OCI-LY3 (cell line): ENCODE results near the gene RNF121.

Experiments used
- H2AFZ ChIP-seq: fragments of 200-600, 300-600 bp; shearing (Covaris generic); 2 replicates; pipeline ENCODE4 v1.6.0; 2014; ENCODE audit warnings: antibody characterized with exemption, low read depth, low read length
- H3K27ac ChIP-seq: fragments of 200-600, 300-600 bp; sonication (generic); 2 replicates; pipeline ENCODE4 v1.5.1; 2014; ENCODE audit warnings: mild to moderate bottlenecking, low read length, moderate library complexity, mixed read lengths
- H3K27me3 ChIP-seq: fragments of 200-600, 300-600 bp; sonication (generic); 2 replicates; pipeline ENCODE4 v1.6.1; 2014; ENCODE audit warnings: low read depth, low read length, mixed read lengths
- H3K36me3 ChIP-seq: fragments of 200-600, 300-600 bp; sonication (generic); replicated peaks from 2 replicates; pipeline ENCODE3; 2014; ENCODE audit warnings: low read depth, low read length, mixed read lengths
- H3K4me1 ChIP-seq: fragments of 300-600, 200-600 bp; sonication (generic); 2 replicates; pipeline ENCODE4 v1.6.1; 2014; ENCODE audit warnings: low read length, mixed read lengths
- H3K4me2 ChIP-seq: fragments of 200-600, 300-600 bp; sonication (generic); 2 replicates; pipeline ENCODE4 v1.6.1; 2014; ENCODE audit warnings: low read length, mixed read lengths
- H3K4me3 ChIP-seq: fragments of 300-600, 200-600 bp; sonication (generic); 2 replicates; pipeline ENCODE4 v1.5.1; 2014; ENCODE audit warnings: antibody characterized with exemption, mild to moderate bottlenecking, low read length, moderate library complexity
- H3K79me2 ChIP-seq: fragments of 300-600, 200-600 bp; shearing (Covaris generic); 2 replicates; pipeline ENCODE4 v1.6.1; 2014; ENCODE audit warnings: mild to moderate bottlenecking, low read length, mixed read lengths
- H3K9ac ChIP-seq: fragments of 300-600, 200-600 bp; shearing (Covaris generic); 2 replicates; pipeline ENCODE4 v1.6.0; 2014; ENCODE audit warnings: mild to moderate bottlenecking, low read length, moderate library complexity
- H3K9me3 ChIP-seq: fragments of 200-600, 300-600 bp; shearing (Covaris generic); 2 replicates; pipeline ENCODE4 v1.6.1; 2014; ENCODE audit warnings: low read length, mixed read lengths; ENCODE audit not compliant: insufficient read depth
- H4K20me1 ChIP-seq: fragments of 200-600, 300-600 bp; sonication (generic); 2 replicates; pipeline ENCODE4 v1.6.1; 2016; ENCODE audit warnings: low read length, mixed read lengths; ENCODE audit not compliant: insufficient read depth
- CTCF ChIP-seq: fragments of 200-600, 300-600 bp; sonication (generic); IDR thresholded peaks from 2 replicates; pipeline ENCODE4 v1.5.1; 2014; ENCODE audit warnings: antibody characterized with exemption, low read length, low read depth
- EZH2phosphoT487 ChIP-seq: fragments of 200-600 bp; shearing (Covaris generic); IDR thresholded peaks from 2 replicates; pipeline ENCODE4 v1.6.1; 2018; ENCODE audit warnings: antibody characterized with exemption, mixed run types, low read depth

The RNF121 gene

GRCh38 chr11:72013765-72014711 is 85.2 kb downstream of the RNF121 start:
- Histone ChIP-seq H3K36me3 (peaks cover 83% of the 10 kb centered on the region), H3K4me3 (no peak overlapping the region), H3K4me2 (no peak overlapping the region), H3K27me3 (no peaks in the 10 kb centered on the region), H3K79me2 (no peaks in the 10 kb centered on the region), H4K20me1 (no peaks in the 10 kb centered on the region; the same call in 1 of the 2 replicates), H3K4me1 (no peaks in the 10 kb centered on the region), H3K27ac (no peak overlapping the region), H2AFZ (no peak overlapping the region), H3K9ac (no peak overlapping the region), H3K9me3 (no peaks in the 10 kb centered on the region)
- TF ChIP-seq CTCF (no peak), EZH2phosphoT487 (no peak)

GRCh38 chr11:72014761-72015320 is 86.0 kb downstream of the RNF121 start:
- Histone ChIP-seq H3K36me3 (peaks cover 90% of the 10 kb centered on the region), H3K27me3 (no peaks in the 10 kb centered on the region), H3K9ac (no peak overlapping the region), H2AFZ (no peak overlapping the region), H3K79me2 (no peaks in the 10 kb centered on the region), H3K4me3 (no peak overlapping the region), H3K27ac (no peak overlapping the region), H3K4me2 (no peak overlapping the region), H3K4me1 (no peaks in the 10 kb centered on the region), H3K9me3 (no peaks in the 10 kb centered on the region), H4K20me1 (no peaks in the 10 kb centered on the region; the same call in 1 of the 2 replicates)
- TF ChIP-seq EZH2phosphoT487 (no peak), CTCF (no peak)

GRCh38 chr11:72015511-72016061 is 86.7 kb downstream of the RNF121 start:
- Histone ChIP-seq H2AFZ (no peak overlapping the region), H3K27ac (peak overlapping the region; percentile 2; the same call in 1 of the 2 replicates), H3K9me3 (no peaks in the 10 kb centered on the region), H3K4me1 (no peaks in the 10 kb centered on the region), H4K20me1 (no peaks in the 10 kb centered on the region; the same call in 1 of the 2 replicates), H3K36me3 (peaks cover 87% of the 10 kb centered on the region), H3K4me2 (no peak overlapping the region), H3K79me2 (no peaks in the 10 kb centered on the region), H3K4me3 (no peak overlapping the region), H3K27me3 (no peaks in the 10 kb centered on the region), H3K9ac (no peak overlapping the region)
- TF ChIP-seq CTCF (peak; percentile 85), EZH2phosphoT487 (no peak)

GRCh38 chr11:72018171-72018570 is 89.3 kb downstream of the RNF121 start:
- Histone ChIP-seq H3K27ac (no peak overlapping the region), H3K36me3 (peaks cover 83% of the 10 kb centered on the region), H3K9me3 (no peaks in the 10 kb centered on the region), H3K27me3 (no peaks in the 10 kb centered on the region), H3K4me3 (no peak overlapping the region), H2AFZ (no peak overlapping the region), H3K4me1 (peaks cover 3% of the 10 kb centered on the region; the same call in 1 of the 2 replicates), H3K79me2 (no peaks in the 10 kb centered on the region), H3K4me2 (no peak overlapping the region), H4K20me1 (no peaks in the 10 kb centered on the region), H3K9ac (no peak overlapping the region)
- no peak for TF ChIP-seq EZH2phosphoT487
- no peak for TF ChIP-seq CTCF
